ENCODE measurements around the gene ZSWIM4.

DNA sequence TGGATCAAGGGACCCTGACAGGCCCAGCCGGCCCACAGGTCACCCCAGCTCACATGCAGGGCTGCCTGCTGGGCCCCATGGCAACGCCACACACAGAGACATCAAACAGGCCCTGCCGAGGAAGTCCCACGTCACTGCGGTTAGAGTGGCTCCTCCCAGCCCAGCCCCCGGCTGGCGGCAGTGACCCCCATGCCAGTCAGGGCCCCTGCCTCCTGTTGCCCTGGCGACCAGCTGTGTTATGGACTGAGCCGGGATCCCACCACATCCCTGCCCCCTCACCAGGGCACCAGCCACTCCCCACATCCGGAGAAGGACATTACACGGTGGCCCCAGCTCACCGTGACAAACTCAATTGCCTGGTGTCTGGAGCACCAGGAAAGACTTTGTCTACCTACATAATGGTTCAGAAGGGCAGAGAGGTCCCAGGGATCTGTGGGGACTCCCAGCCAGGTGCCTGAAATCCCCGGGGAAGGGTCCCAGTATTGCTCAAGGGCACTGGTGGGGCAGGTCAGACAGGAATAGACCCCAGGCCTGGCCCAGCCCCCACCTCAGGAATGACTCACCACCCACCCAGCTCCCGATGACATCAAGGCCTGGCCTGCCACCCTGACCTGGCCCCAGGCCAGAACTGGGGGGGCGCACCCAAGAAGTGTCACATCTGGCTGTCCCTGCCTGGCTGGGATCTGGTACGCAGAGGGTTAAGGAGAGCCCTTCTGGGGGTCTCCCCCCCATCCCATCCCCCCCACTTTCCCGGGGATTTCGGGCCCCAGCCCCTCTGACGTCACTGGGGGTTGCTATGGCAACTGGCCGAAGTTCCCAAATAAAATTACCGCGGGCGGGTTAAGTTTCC is 51.5 kb downstream of the ZSWIM4 start:
- TF ChIP-seq CTCF (IDR thresholded peaks at IDR 0.05): no peak
- TF ChIP-seq POLR2A (IDR thresholded peaks at IDR 0.05): peak in 1 of 2 donors; percentile 29
